ENCODE data around the gene JAM3. TPM values are rescaled to one million over a fixed set of nuclear protein-coding genes. Genes with fewer than 3 reads are reported as not detected.

JAM3 gene
- total RNA-seq, 3 donors from 2014 or later, result 25.0 to 34.5 (median 33.8) TPM

- Histone ChIP-seq H3K36me3 (no peaks in the 10 kb centered on the region), H3K4me3 (no peak overlapping the region), H3K9me3 (no peaks in the 10 kb centered on the region), H3K27me3 (peaks cover 0 to 19% of the 10 kb centered on the region in 2 donors), H3K27ac (no peak overlapping the region), H3K4me1 (peaks cover 0 to 2% of the 10 kb centered on the region in 2 donors)
- DNase-seq (ENCODE audit: low spot score in 2 of 2), result no peak
- intact Hi-C loops (cut with DNase I; ENCODE audit: low total_unique reads), result no loop called here
- no peak for TF ChIP-seq POLR2A (IDR thresholded peaks at IDR 0.05)
- TF ChIP-seq CTCF (IDR thresholded peaks at IDR 0.05), result no peak
- no peak for TF ChIP-seq POLR2AphosphoS5 (IDR thresholded peaks at IDR 0.05)
These were observed 19.6 kb upstream of the JAM3 start for GRCh38 chr11:134049303-134049702.

- Histone ChIP-seq H3K4me1 (peaks cover 0 to 2% of the 10 kb centered on the region in 2 donors), H3K27me3 (peaks cover 0 to 19% of the 10 kb centered on the region in 2 donors), H3K4me3 (peak overlapping the region in 2 of 3 donors; percentile 21 to 45), H3K36me3 (no peaks in the 10 kb centered on the region), H3K9me3 (no peaks in the 10 kb centered on the region), H3K27ac (no peak overlapping the region)
- intact Hi-C loops (cut with DNase I; ENCODE audit: low total_unique reads), result loop anchor here (10.0 kb wide), 1 partner anchor 94 kb away; no protein-coding TSS in a partner anchor
- peak in 1 of 2 donors; percentile 34 for DNase-seq (ENCODE audit: low spot score in 2 of 2)
- no peak for TF ChIP-seq POLR2A (IDR thresholded peaks at IDR 0.05)
- TF ChIP-seq POLR2AphosphoS5 (IDR thresholded peaks at IDR 0.05), result peak in 1 of 3 donors; percentile 19
- peak; percentile 71 to 92 (median 90) for TF ChIP-seq CTCF (IDR thresholded peaks at IDR 0.05)
These were observed 18.1 kb upstream of the JAM3 start for GRCh38 chr11:134050541-134051383.

- no peaks in the 10 kb centered on the region for H3K36me3 ChIP-seq
- H3K4me1 ChIP-seq, result peaks cover 0 to 2% of the 10 kb centered on the region in 2 donors
- no peaks in the 10 kb centered on the region for H3K9me3 ChIP-seq
- DNase-seq (ENCODE audit: low spot score in 2 of 2), result no peak
- H3K27me3 ChIP-seq, result peaks cover 0 to 11% of the 10 kb centered on the region in 2 donors
- H3K27ac ChIP-seq, result no peak overlapping the region
- TF ChIP-seq POLR2A (IDR thresholded peaks at IDR 0.05) (no peak), CTCF (IDR thresholded peaks at IDR 0.05) (no peak), POLR2AphosphoS5 (IDR thresholded peaks at IDR 0.05) (no peak)
- intact Hi-C loops (cut with DNase I; ENCODE audit: low total_unique reads), result loop anchor here (10.0 kb wide), 1 partner anchor 92 kb away; no protein-coding TSS in a partner anchor
- no peak overlapping the region for H3K4me3 ChIP-seq
These were observed 16.4 kb upstream of the JAM3 start for GRCh38 chr11:134052395-134052987.

GRCh38 chr11:134052988-134053945 lies 15.6 kb upstream of the JAM3 start:
- intact Hi-C loops (cut with DNase I; ENCODE audit: low total_unique reads), result loop anchor here (10.0 kb wide), 1 partner anchor 92 kb away; no protein-coding TSS in a partner anchor
- no peak for DNase-seq (ENCODE audit: low spot score in 2 of 2)
- TF ChIP-seq POLR2A (IDR thresholded peaks at IDR 0.05), result no peak
- TF ChIP-seq POLR2AphosphoS5 (IDR thresholded peaks at IDR 0.05), result no peak
- TF ChIP-seq CTCF (IDR thresholded peaks at IDR 0.05), result no peak
- Histone ChIP-seq H3K27ac (no peak overlapping the region), H3K4me1 (peaks cover 0 to 2% of the 10 kb centered on the region in 2 donors), H3K36me3 (no peaks in the 10 kb centered on the region), H3K4me3 (no peak overlapping the region), H3K9me3 (no peaks in the 10 kb centered on the region), H3K27me3 (peaks cover 0 to 11% of the 10 kb centered on the region in 2 donors)

All from breast epithelium (tissue), 4 donors.